Measurements from ENCODE around the gene PCDHAC2.

DNA sequence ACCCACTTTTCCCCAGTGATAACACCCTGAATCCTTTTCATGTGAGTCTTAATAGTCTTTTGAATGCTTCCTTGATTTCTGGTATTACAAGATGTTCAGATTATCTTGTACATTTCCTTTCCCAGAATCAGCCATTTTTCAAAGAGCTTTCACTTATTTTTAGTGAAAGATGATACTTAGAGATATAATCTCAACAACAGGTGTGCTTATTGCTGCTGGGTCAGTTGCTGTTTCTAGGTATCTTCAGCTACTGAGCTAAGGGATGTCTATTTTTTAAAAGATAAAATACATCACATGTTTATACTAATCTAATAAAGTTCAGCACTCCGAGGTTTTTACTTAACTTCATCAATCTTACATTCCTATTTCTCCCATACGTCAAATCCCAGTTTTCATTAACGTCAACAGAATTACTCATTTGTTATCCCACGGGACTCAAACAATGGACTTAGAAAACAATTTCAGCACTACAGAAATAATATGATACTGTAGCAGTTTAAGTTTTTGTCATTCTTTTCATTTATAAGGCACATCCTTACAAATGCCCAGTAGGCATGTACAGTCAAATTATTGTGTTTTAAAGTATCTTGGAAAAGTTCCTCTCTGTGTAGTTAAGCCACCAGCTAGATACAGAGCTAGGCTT, 31.2 kb upstream of the PCDHAC2 start:
- TF ChIP-seq, protein P1, sequence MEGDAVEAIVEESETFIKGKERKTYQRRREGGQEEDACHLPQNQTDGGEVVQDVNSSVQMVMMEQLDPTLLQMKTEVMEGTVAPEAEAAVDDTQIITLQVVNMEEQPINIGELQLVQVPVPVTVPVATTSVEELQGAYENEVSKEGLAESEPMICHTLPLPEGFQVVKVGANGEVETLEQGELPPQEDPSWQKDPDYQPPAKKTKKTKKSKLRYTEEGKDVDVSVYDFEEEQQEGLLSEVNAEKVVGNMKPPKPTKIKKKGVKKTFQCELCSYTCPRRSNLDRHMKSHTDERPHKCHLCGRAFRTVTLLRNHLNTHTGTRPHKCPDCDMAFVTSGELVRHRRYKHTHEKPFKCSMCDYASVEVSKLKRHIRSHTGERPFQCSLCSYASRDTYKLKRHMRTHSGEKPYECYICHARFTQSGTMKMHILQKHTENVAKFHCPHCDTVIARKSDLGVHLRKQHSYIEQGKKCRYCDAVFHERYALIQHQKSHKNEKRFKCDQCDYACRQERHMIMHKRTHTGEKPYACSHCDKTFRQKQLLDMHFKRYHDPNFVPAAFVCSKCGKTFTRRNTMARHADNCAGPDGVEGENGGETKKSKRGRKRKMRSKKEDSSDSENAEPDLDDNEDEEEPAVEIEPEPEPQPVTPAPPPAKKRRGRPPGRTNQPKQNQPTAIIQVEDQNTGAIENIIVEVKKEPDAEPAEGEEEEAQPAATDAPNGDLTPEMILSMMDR (conservative IDR thresholded peaks at IDR 0.05 in 1 of 2, IDR thresholded peaks at IDR 0.05 in 1 of 2; ENCODE audit: extremely low read depth in 1 of 2, insufficient read depth in 1 of 2, low read depth in 1 of 2, low read length in 2 of 2), result no peak
- no peak for TF ChIP-seq EZH2 (IDR thresholded peaks at IDR 0.05; ENCODE audit: borderline replicate concordance, low read length)

Data from mammary epithelial cell (primary cell).